Neural cell (in vitro differentiated cells): ENCODE measurements around the gene CCDC126. TPM values are rescaled to one million over a fixed set of nuclear protein-coding genes. Genes with fewer than 3 reads are reported as not detected.

Source experiments
- H2AFZ ChIP-seq: fragments of 200-600, 300-800 bp; sonication (generic), shearing (Covaris generic); 2 replicates; pipeline ENCODE4 v1.6.0; 2014; ENCODE audit warnings: low read depth, mild to moderate bottlenecking, antibody characterized with exemption, low read length, moderate library complexity
- H3F3A ChIP-seq: fragments of 200-600 bp; shearing (Covaris generic); 2 replicates; pipeline ENCODE4 v1.6.1; 2016; ENCODE audit warnings: mild to moderate bottlenecking, moderate library complexity, mixed read lengths, antibody characterized with exemption, low read length; ENCODE audit not compliant: insufficient read depth, poor library complexity, severe bottlenecking
- H3K27ac ChIP-seq: fragments of 200-600, 300-800 bp; sonication (generic), shearing (Covaris generic); 2 replicates; pipeline ENCODE4 v1.5.1; 2014; ENCODE audit warnings: mild to moderate bottlenecking, low read length, moderate library complexity
- H3K27me3 ChIP-seq: fragments of 300-800, 200-600 bp; sonication (generic), shearing (Covaris generic); 2 replicates; pipeline ENCODE4 v1.6.0; 2014; ENCODE audit warnings: mild to moderate bottlenecking, low read depth, low read length, moderate library complexity; ENCODE audit not compliant: insufficient read depth
- H3K36me3 ChIP-seq: fragments of 300-800, 200-600 bp; sonication (generic), shearing (Covaris generic); 2 replicates; pipeline ENCODE4 v1.5.1; 2014; ENCODE audit warnings: mild to moderate bottlenecking, antibody characterized with exemption, low read length, moderate library complexity; ENCODE audit not compliant: insufficient read depth
- H3K4me2 ChIP-seq: fragments of 300-800, 200-600 bp; sonication (generic), shearing (Covaris generic); 2 replicates; pipeline ENCODE4 v1.6.0; 2014; ENCODE audit warnings: mild to moderate bottlenecking, low read length
- H3K4me3 ChIP-seq: fragments of 300-800, 200-600 bp; sonication (generic), shearing (Covaris generic); 2 replicates; pipeline ENCODE4 v1.5.1; 2014; ENCODE audit warnings: mild to moderate bottlenecking, low read length, moderate library complexity
- H3K79me2 ChIP-seq: fragments of 200-600 bp; shearing (Covaris generic); replicated peaks from 2 replicates; pipeline ENCODE4 v1.6.0; 2014; ENCODE audit warnings: mild to moderate bottlenecking, low read length, moderate library complexity; ENCODE audit not compliant: insufficient read depth
- H3K9ac ChIP-seq: fragments of 300-800, 200-600 bp; sonication (generic), shearing (Covaris generic); 2 replicates; pipeline ENCODE4 v1.6.1; 2016; ENCODE audit warnings: mild to moderate bottlenecking, low read length, mixed read lengths
- H3K9me2 ChIP-seq: fragments of 200-600 bp; shearing (Covaris generic); 2 replicates; pipeline ENCODE4 v1.6.1; 2016; ENCODE audit warnings: mild to moderate bottlenecking, low read length, mixed read lengths; ENCODE audit not compliant: insufficient read depth
- H3K9me3 ChIP-seq: fragments of 200-600, 300-800 bp; sonication (generic), shearing (Covaris generic); 2 replicates; pipeline ENCODE4 v1.6.1; 2016; ENCODE audit warnings: mild to moderate bottlenecking, mixed run types, low read length, moderate library complexity, mixed read lengths
- H4K20me1 ChIP-seq: fragments of 200-600 bp; shearing (Covaris generic); 2 replicates; pipeline ENCODE4 v1.6.1; 2016; ENCODE audit warnings: mild to moderate bottlenecking, mixed run types; ENCODE audit not compliant: insufficient read depth
- EP300 ChIP-seq: fragments of 450-650 bp; conservative IDR thresholded peaks from 2 replicates; pipeline ENCODE4 v1.6.1; 2014; ENCODE audit warnings: antibody characterized with exemption, mild to moderate bottlenecking, moderate library complexity; ENCODE audit not compliant: poor library complexity, severe bottlenecking
- EZH2 ChIP-seq: fragments of 200-600, 300-800 bp; shearing (Covaris generic), sonication (generic); IDR thresholded peaks from 2 replicates; pipeline ENCODE4 v1.6.1; 2014; ENCODE audit warnings: antibody characterized with exemption, low read length, borderline replicate concordance, mild to moderate bottlenecking; ENCODE audit not compliant: insufficient read depth, poor library complexity, severe bottlenecking
- MXI1 ChIP-seq: fragments of 450-650 bp; conservative IDR thresholded peaks from 2 replicates; pipeline ENCODE4 v1.6.1; 2014; ENCODE audit warnings: antibody characterized with exemption, mild to moderate bottlenecking; ENCODE audit not compliant: poor library complexity, severe bottlenecking
- POLR2AphosphoS5 ChIP-seq: IDR thresholded peaks from 2 replicates; pipeline ENCODE4 v1.6.1; 2012
- RAD21 ChIP-seq: fragments of 450-650 bp; conservative IDR thresholded peaks from 2 replicates; pipeline ENCODE4 v1.6.1; 2014; ENCODE audit warnings: antibody characterized with exemption, mild to moderate bottlenecking, moderate library complexity
- SMC3 ChIP-seq: fragments of 450-650 bp; conservative IDR thresholded peaks from 2 replicates; pipeline ENCODE4 v1.6.1; 2014; ENCODE audit warnings: antibody characterized with exemption, mild to moderate bottlenecking, moderate library complexity; ENCODE audit not compliant: poor library complexity
- TAF1 ChIP-seq: IDR thresholded peaks from 2 replicates; pipeline ENCODE4 v1.6.1; 2012; ENCODE audit warnings: low read depth
- polyA plus RNA-seq: library from polyadenylated mRNA; depleted of rRNA; stranded (reverse); fragments of >200 nt; gene quantifications from 2 replicates; pipeline ENCODE4 v1.2.3, GENCODE V29; 2014
- TF ChIP-seq, protein P1 (sequence below): fragments of 450-650 bp; IDR thresholded peaks from 2 replicates; pipeline ENCODE4 v1.5.1; 2014; ENCODE audit warnings: antibody characterized with exemption, mild to moderate bottlenecking, moderate library complexity; ENCODE audit not compliant: poor library complexity, severe bottlenecking
- TF ChIP-seq, protein P2 (sequence below): IDR thresholded peaks from 2 replicates; pipeline ENCODE4 v1.6.1; 2012; ENCODE audit warnings: borderline replicate concordance

The CCDC126 gene
- polyA plus RNA-seq, 1 donor from 2014 or later: 28.0 TPM

DNA sequence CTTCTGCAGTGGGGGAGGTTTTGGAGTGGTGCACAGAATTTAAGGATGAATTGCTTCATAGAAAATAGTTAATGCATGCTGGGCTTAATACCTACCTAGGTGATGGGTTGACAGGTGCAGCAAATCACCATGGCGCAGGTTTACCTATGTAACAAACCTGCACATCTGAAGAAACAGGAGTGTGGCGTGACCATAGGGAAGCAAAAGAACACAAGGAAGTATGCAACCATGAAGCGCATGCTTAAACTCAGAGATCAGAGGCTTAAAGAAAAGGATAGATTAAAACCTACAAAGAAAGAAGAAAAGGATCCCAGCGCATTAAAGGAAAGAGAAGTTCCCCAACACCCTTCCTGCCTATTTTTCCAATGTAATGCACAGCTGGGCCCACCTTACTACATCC, 22.0 kb downstream of the CCDC126 start:
- Histone ChIP-seq H4K20me1 (no peaks in the 10 kb centered on the region), H3K9ac (no peak overlapping the region), H3K4me3 (no peak overlapping the region), H3F3A (no peaks in the 10 kb centered on the region), H3K27ac (no peak overlapping the region), H3K27me3 (no peaks in the 10 kb centered on the region), H3K9me3 (no peaks in the 10 kb centered on the region), H2AFZ (no peak overlapping the region), H3K4me2 (no peak overlapping the region), H3K9me2 (no peaks in the 10 kb centered on the region), H3K79me2 (no peaks in the 10 kb centered on the region), H3K36me3 (peaks cover 9% of the 10 kb centered on the region)
- TF ChIP-seq EZH2 (no peak), TAF1 (no peak), POLR2AphosphoS5 (no peak), RAD21 (no peak), SMC3 (no peak), EP300 (no peak)
- TF ChIP-seq, protein P1, sequence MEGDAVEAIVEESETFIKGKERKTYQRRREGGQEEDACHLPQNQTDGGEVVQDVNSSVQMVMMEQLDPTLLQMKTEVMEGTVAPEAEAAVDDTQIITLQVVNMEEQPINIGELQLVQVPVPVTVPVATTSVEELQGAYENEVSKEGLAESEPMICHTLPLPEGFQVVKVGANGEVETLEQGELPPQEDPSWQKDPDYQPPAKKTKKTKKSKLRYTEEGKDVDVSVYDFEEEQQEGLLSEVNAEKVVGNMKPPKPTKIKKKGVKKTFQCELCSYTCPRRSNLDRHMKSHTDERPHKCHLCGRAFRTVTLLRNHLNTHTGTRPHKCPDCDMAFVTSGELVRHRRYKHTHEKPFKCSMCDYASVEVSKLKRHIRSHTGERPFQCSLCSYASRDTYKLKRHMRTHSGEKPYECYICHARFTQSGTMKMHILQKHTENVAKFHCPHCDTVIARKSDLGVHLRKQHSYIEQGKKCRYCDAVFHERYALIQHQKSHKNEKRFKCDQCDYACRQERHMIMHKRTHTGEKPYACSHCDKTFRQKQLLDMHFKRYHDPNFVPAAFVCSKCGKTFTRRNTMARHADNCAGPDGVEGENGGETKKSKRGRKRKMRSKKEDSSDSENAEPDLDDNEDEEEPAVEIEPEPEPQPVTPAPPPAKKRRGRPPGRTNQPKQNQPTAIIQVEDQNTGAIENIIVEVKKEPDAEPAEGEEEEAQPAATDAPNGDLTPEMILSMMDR: no peak
- TF ChIP-seq, protein P2, sequence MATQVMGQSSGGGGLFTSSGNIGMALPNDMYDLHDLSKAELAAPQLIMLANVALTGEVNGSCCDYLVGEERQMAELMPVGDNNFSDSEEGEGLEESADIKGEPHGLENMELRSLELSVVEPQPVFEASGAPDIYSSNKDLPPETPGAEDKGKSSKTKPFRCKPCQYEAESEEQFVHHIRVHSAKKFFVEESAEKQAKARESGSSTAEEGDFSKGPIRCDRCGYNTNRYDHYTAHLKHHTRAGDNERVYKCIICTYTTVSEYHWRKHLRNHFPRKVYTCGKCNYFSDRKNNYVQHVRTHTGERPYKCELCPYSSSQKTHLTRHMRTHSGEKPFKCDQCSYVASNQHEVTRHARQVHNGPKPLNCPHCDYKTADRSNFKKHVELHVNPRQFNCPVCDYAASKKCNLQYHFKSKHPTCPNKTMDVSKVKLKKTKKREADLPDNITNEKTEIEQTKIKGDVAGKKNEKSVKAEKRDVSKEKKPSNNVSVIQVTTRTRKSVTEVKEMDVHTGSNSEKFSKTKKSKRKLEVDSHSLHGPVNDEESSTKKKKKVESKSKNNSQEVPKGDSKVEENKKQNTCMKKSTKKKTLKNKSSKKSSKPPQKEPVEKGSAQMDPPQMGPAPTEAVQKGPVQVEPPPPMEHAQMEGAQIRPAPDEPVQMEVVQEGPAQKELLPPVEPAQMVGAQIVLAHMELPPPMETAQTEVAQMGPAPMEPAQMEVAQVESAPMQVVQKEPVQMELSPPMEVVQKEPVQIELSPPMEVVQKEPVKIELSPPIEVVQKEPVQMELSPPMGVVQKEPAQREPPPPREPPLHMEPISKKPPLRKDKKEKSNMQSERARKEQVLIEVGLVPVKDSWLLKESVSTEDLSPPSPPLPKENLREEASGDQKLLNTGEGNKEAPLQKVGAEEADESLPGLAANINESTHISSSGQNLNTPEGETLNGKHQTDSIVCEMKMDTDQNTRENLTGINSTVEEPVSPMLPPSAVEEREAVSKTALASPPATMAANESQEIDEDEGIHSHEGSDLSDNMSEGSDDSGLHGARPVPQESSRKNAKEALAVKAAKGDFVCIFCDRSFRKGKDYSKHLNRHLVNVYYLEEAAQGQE: no peak

DNA sequence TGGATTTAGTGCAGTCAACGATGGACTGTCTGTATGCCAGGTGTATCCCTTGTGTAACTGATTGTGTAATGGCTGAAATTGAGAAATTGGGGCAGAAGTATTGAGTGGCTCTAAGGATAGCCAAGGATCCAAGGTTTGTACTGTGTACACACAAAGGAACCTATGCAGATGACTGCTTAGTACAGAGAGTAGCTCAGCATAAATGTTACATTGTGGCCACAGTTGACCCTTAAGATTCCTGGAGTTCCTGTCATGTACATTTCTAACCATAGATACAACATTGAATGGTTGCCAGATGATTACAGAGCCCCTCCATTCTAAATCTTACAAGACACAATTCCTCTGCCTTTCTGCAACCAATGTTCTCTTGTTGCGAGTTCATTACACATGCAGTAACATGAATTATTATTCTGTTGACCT, 25.3 kb downstream of the CCDC126 start:
- no peak overlapping the region for H3K4me3 ChIP-seq
- H3K9ac ChIP-seq: no peak overlapping the region
- peaks cover 2% of the 10 kb centered on the region for H3K36me3 ChIP-seq
- no peaks in the 10 kb centered on the region for H4K20me1 ChIP-seq
- peaks cover 7% of the 10 kb centered on the region for H3K79me2 ChIP-seq
- H3F3A ChIP-seq: no peaks in the 10 kb centered on the region
- H3K27me3 ChIP-seq: no peaks in the 10 kb centered on the region
- no peak overlapping the region for H2AFZ ChIP-seq
- no peak overlapping the region for H3K27ac ChIP-seq
- H3K9me3 ChIP-seq: no peaks in the 10 kb centered on the region
- no peak overlapping the region for H3K4me2 ChIP-seq
- H3K9me2 ChIP-seq: no peaks in the 10 kb centered on the region
- TF ChIP-seq SMC3 (no peak), POLR2AphosphoS5 (no peak), MXI1 (no peak), RAD21 (no peak), EZH2 (no peak), TAF1 (no peak)
